NAMALWA (cell line): ENCODE measurements around the gene GK.
"Not testable (repeated sequence)": the region's sequence is repeated elsewhere in the genome, so short reads cannot be mapped to it uniquely, and the experiment has no call there.

Experiments
- DNase-seq: peaks from one replicate; pipeline ENCODE4 v3.0.0-alpha.2; 2015; ENCODE audit warnings: low spot score

GK gene

DNA sequence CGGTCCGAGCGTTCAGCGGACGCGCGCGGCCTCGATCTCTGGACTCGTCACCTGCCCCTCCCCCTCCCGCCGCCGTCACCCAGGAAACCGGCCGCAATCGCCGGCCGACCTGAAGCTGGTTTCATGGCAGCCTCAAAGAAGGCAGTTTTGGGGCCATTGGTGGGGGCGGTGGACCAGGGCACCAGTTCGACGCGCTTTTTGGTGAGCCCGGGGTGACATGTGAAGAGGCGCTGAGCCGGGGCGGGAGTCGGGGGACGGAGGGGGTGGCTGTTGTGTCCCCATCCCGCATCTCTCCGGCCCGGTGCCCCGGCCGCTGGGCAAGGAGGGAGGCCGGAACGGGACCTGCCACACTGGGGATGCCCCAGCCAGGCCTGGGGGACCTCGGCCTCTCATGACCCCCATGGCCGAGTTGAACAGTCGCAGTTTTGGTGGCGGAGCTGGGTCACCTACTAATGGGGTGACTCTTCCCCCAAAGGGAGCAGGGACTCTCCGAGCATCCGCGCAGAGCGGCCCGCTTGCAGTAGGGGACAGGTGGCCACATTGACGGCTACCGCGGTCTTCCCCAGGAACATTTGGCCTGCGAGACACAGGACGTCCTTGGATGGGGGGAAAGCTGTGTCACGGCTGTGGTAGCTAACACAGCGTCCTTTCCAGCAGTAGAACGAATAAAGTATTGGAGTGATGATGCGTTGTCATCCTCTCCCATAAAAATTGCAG, at the start of gene GK:
Gene GK, plus strand, starts transcription at position 9 of the 717 bp plus-strand sequence. Its CDS starts 115 bp downstream, at position 124.
- peak; percentile 24 for DNase-seq

GRCh38 chrX:30607155-30607554, 46.1 kb upstream of the GK start:
- DNase-seq, result no peak

DNA sequence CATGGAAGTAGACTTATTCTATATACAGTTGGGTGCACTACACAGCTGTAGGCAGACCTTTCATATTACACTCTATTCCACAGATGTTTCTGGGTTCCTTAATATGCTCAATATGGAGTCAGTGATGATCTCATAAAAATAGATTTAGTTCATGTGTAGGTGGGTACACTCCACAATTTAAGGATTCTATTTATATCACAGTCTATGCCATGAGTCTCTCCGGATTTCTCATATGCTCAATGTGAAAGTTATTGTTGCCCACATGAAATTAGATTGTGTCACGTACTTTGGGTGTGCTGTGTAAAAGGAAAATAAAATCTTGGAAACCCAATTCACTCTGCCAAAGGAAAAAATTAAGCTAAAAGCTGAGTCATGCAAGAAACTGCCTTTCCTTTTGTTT, 43.2 kb upstream of the GK start:
- DNase-seq, result no peak

GRCh38 chrX:30612250-30612655, 41.0 kb upstream of the GK start:
- no peak for DNase-seq

DNA sequence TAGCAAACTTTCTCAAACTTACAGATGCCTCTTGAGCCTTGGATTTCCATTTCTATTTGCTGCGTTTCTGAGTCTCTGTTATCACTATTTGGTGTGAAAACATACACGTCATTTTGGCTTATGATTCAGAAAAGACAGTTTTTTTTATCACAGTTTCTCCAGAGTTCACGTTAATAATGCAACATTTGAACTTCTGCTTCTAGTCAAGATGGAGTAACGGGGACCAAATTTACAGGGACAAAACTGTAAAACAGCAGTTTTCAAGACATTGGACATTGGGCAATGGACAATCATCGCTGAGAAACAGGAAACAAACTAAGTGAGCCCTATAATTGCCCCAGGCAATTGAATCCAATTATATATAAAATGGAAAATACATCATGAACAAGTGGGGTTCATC, 39.5 kb upstream of the GK start:
- DNase-seq, result no peak

DNA sequence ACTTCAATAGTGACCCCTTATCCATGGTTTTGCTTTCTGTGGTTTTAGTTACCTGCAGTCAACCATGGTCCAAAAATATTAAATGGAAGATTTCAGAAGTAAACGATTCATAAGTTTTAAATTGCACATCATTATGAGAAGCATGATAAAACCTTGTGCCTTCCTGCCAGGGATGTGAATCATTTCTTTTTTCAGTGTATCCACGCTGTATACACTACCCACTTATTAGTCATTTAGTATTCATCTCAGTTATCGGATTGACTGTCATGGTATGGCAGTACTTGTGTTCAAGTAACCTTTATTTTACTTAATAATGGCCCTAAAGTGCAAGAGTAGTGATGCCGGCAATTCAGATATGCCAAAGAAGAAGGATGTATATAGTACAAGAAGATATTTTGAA, 38.0 kb upstream of the GK start:
- no peak for DNase-seq

DNA sequence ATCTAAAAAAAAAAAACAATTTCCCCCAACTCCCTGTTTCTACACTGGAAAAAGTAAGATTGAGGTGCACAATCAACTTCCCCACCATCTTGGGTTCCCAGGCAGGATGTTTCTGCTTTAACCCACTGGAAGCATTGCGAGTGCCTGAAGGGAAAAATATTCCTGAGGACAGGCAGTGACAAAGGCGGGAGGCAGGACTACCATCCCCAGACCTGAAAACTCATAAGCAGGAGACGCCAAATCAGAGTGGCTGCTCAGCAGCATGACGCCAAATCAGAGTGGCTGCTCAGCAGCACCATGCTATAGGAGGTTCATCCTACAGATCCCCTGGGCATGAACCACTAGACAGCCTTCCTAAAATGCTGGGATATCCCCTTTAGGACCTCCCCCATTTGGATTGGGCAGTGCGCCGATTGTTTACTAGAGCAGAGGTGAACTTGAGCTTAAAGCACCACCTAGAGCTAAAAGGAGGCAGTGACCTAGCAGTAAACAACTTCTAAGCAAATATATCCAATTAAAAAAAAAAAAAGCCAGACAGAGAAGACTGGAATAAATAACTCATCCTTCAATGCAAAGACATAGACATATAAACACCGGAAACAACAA, 35.0 kb upstream of the GK start:
- DNase-seq, result peak; percentile 19

DNA sequence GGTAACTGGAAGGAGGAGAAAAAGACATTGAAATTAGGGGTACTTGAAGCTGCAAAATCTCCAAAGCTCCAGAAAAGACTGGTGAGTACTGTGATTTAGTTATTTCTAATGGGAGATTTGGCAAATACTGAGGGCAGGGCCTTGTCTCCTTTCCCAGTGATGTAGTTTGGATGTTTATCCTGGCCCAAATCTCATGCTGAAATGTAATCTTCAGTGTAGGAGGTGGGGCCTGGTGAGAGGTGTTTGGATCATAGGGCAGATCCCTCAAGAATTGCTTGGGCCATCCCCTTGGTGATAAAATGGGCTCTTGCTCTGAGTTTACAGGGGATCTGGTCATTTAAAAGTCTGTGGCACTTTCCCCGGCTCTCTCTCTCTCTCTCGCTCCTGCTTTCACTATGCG, 33.1 kb upstream of the GK start:
- no peak for DNase-seq

- DNase-seq, result no peak
These were observed 32.1 kb upstream of the GK start for GRCh38 chrX:30620980-30621618.

- DNase-seq, result no peak
These were observed 30.9 kb upstream of the GK start for GRCh38 chrX:30622361-30622760.

DNA sequence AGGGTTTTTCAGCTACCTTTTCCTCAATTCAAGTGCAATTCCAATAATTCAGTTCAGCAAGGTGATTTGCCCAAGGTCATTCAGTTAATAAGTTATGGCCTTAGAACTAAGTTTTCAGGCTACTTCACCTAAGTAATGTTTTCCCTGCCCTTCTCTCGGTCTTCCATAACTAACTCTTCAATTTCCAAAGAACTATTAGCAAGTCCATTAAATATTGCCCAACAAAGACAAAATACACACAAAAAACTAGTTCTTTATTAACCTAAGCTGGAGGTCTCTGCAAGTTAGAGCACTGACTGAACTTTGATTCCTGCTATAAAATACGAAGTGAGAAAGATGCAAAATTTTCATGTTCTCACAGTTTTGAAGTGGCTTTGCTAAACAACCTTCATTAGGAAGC, 26.8 kb upstream of the GK start:
- no peak for DNase-seq

DNA sequence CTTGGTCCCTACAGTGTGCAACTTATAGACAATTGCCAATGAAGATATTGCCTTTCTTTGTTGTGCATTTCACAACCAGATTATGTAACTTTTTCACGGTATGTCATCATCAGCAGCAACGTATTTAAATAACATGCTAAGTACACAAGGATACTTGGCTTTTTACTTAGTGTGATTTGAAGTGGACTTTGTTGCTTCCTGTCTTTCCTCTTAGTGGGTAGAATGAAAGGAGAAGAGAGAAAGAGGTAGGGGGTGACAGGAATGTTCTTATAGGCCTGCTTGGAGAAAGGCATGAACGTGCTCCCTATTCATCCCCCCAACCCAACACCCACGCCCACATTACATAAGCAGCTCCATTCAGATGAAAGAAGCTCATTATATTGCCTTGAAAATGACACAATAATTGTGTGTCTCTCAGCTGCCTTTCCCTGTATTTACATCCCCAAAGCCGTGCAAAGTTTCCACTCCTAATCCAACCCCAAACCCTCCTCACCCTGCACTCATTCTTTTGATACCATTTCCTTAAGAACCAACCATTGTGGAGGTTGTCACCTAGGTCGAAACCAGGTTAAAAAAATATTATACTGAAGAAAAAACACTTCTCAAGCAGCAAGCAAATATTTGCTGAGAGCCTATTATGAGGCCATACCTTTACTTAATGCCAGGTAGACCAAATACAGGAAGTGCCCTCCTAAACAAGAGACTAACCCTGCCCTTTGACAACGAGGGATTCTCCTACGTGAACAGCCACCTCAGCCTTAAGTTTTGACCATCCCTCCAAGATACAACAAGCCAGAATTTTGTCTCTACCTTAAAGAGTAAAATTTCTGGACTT, 25.2 kb upstream of the GK start:
- DNase-seq, result no peak

- not testable (repeated sequence) for DNase-seq
These were observed 19.2 kb upstream of the GK start for GRCh38 chrX:30634070-30634469.

GRCh38 chrX:30635630-30636029, 17.6 kb upstream of the GK start:
- DNase-seq, result peak; percentile 28

DNA sequence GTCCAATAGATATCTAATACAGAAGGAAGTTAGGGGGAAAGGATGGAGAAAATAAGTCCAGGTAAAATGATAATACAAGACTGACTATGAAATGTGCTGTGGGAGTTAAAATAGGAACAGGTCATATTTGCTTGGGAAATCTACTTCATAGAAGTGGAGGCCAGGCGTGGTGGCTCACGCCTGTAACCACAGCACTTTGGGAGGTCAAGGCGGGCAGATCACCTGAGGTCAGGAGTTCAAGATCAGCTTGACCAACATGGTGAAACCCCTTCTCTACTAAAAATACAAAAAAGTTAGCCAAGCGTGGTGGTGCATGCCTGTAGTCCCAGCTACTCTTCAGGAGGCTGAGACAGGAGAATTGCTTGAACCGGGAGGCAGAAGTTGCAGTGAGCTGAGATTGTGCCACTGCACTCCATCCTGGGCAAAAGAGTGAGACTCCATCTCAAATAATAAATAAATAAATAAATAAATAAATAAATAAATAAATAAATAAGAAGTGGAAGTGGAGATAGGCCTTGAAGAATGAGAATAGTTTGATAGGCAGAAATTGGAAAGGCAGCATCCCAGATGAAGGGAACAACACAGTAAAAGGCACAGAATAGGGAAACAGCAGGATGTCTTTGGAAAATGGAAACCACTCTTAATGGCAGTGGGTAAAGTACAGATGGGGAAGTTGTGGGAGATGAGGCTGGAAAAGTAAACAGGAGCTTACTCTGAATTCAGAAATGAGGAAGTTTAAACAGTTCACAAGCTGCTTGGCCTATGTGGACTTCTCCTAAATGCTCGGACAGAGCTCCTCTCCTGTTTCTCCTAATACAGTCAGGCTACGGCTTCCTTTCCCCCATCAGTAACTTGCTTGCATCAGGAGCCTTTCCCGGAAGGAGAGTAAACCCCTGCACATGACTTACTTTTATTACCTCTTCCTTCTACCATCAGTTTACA, 15.1 kb upstream of the GK start:
- no peak for DNase-seq

DNA sequence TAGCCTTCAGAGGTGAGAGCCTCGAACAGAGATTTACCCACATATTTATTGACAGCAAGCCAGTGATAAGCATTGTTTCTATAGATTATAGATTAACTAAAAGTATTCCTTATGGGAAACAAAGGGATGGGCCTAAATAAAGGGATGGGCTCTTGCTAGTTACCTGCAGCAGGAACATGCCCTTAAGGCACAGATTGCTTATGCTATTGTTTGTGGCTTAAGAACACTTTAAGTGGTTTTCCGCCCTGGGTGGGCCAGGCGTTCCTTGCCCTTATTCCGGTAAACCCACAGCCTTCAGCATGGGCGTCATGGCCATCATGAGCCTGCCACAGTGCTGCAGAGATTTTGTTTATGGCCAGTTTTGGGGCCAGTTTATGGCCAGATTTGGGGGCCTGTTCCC, 13.5 kb upstream of the GK start:
- DNase-seq, result not testable (repeated sequence)

- DNase-seq, result no peak
These were observed 10.6 kb upstream of the GK start for GRCh38 chrX:30642642-30643041.

DNA sequence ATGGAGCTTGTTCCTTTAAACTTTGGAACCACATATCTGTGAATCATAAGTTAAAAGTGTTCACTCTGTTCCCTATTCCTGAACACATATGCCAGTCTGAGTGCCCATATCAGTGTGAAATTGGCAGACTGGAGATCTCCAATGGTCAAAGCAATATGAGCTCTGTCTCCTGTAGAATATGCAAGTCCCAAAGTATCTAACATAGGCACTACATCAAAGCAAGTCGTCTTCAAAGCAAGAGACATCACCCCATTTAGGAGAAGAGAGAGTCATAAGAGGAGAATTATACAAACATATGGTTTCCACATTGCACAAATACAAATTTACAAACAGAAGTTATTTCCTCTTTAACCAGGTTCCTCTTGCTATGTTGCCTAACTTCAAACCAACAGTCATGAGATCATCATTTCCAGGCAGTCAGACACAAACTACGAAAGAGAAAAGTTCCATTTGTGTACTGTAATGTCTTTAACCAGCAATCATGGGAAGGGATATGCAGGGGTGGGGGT, 9.9 kb upstream of the GK start:
- no peak for DNase-seq

DNA sequence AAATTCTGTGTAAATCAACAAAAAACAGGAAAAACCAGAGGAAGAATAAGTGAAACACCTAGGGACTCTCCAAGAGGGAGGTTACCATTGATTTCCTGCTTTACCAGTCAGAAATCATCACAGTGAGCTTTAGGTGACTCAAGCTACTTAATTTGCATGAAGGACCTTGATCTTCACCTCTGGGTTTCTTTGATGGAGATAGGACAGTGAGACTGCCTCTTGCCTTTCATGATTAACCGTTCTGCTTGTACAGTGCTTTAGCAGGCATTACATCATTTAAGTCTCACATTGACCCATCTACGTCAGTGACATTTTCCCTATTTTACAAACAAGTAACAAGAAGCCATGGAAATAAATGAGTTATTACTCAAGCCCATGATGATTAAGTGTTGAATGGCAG, 3.4 kb upstream of the GK start:
- DNase-seq, result no peak

DNA sequence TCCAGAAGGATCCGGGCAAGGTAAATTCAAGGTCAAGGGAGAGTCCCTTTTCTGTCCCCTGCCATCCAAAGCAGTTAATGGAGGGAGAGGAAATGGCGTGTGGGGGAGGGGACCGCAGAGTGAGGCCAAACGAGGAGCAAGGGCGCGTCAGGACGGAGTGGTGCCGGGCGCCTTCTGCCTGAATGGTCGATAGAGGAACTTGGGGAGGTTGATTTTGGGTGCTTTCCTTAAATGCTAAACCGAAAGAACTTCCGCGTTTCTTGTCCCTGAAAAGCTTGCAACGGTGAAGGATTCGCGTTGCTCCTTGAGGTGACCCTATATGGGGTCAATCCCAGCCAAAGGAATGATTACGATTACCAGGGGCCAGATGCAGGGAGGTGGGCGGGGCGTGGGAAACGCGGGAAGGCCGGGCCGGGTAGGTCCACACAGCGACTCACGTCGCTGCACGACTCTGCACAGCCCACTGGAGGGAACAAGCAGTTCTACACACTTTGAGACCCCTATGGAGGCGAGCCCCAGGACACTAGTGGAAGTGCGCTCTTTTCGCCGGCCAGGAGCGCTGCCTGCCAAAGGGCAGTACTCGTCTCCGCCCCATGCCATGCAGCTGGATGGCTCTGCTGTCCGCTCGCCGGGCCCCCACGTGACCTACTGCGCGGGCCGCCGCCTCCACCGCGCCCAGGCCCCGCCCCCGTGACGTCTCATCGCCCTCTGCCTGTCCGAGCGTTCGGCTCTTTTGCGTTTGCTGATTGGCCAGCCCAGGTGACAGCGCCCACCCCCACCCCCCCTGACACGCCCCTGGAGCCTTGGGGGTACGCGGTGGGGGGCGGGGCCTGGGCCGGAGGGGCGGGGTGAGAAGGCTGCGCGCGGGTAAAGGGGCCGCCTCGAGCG, 452 bp upstream of the GK start:
- peak; percentile 90 for DNase-seq
